AG04449 (cell line): Measurements from ENCODE around the gene SH2D3C.
A peak's percentile ranks its signal among the peaks of the same experiment; 100 is the strongest.

Experiments used
- CTCF ChIA-PET: fragments of 350-600 bp; formaldehyde crosslinking; extraction: SDS; loops from one replicate; lab custom pipeline; 2021; ENCODE audit warnings: antibody characterized with exemption; lab: Yijun Ruan, JAX
- POLR2A ChIA-PET: fragments of 400-600, 350-600 bp; formaldehyde crosslinking; extraction: SDS; loops from one replicate; lab custom pipeline; 2020; ENCODE audit warnings: antibody characterized with exemption, inconsistent platforms; lab: Yijun Ruan, JAX
- DNase-seq: peaks from one replicate; pipeline ENCODE4 v3.0.0-alpha.2; 2010; ENCODE audit warnings: low read depth, low spot score
- H3K4me3 ChIP-seq: 2 replicates; pipeline ENCODE4 v1.5.1; 2011; ENCODE audit warnings: low read depth, mild to moderate bottlenecking, control low read depth, low read length
- CTCF ChIP-seq: IDR thresholded peaks from one replicate; pipeline ENCODE4 v1.5.1; 2011; ENCODE audit warnings: mild to moderate bottlenecking, moderate library complexity, low read length, control low read depth, inconsistent platforms; ENCODE audit not compliant: insufficient read depth; ENCODE audit errors: missing control alignments

The SH2D3C gene

DNA sequence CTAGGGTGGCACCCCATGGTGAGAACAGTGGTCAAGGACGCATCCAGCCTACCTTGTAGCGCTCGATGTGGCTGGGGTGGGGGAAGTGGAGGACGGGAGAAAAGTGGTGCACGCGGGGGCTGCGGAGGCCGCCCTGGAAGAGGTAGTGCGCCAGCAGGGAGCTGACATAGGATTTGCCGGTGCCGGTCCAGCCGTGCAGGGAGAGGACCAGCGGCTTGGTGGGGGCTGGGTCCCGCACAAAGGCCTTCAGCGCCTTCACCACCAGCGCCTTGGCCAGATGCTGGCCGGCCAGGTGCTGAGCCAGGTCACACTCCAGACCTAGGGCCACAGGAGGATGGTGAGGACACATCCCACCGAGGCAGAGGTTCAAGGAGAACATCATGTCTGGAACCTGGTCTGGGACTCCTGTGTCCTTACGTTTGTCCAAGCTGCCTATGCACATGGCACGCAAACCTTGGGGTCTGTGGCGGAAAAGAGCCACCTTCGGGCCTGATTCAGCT, 44.2 kb downstream of the SH2D3C start:
- no peak for TF ChIP-seq CTCF
- DNase-seq, result no peak
- POLR2A ChIA-PET, result interaction anchor here (0.7 to 1.6 kb wide), 8 partner anchors 11 to 148 kb away, joined by 3 to 6 read pairs (median 4); partner anchors contain the start of genes PTRH1 and TTC16
- CTCF ChIA-PET, result interaction anchor here (0.7 to 9.5 kb wide), 78 partner anchors 10 to 521 kb away, joined by 3 to 156 read pairs (median 5); partner anchors contain the start of genes CDK9, CFAP157, ENG and FPGS
- H3K4me3 ChIP-seq, result peak overlapping the region; percentile 75

DNA sequence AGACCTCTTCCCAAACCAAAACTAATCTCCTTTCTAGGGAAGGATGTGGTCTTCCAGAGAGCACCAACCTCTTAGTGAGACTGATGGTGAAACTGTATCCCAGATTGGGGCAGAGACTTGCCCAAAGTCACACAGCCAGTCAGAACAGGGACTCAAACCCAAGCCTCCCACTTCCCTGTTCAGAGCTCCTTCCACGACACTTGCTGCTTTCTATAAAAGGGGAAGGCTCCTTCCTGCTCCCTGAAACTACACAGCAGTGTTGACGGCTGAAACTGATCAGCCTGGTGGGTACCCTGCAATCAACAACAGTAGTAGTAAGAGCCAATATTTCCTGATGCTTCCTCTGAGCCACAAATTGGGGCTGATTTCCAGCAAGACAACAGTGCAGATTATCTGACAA, 44.9 kb downstream of the SH2D3C start:
- POLR2A ChIA-PET, result interaction anchor here (1.1 kb wide), 1 partner anchor 120 kb away, joined by 3 read pairs; no protein-coding TSS in a partner anchor
- TF ChIP-seq CTCF, result no peak
- no peak for DNase-seq
- CTCF ChIA-PET, result interaction anchor here (0.9 to 9.5 kb wide), 16 partner anchors 9 to 233 kb away, joined by 3 to 156 read pairs (median 5); partner anchors contain the start of gene STXBP1
- no peak overlapping the region for H3K4me3 ChIP-seq

GRCh38 chr9:127732444-127732843, 46.0 kb downstream of the SH2D3C start:
- no peak for TF ChIP-seq CTCF
- no peak for DNase-seq
- ChIA-PET POLR2A (no interaction called here), CTCF (interaction anchor here (1.0 to 3.8 kb wide), 6 partner anchors 8 to 189 kb away, joined by 3 to 69 read pairs (median 8); no protein-coding TSS in a partner anchor)
- H3K4me3 ChIP-seq, result no peak overlapping the region

- POLR2A ChIA-PET, result interaction anchor here (0.5 kb wide), 1 partner anchor 46 kb away, joined by 8 read pairs; no protein-coding TSS in a partner anchor
- CTCF ChIA-PET, result interaction anchor here (0.7 to 2.9 kb wide), 7 partner anchors 12 to 188 kb away, joined by 3 to 24 read pairs (median 4); no protein-coding TSS in a partner anchor
- TF ChIP-seq CTCF, result no peak
- DNase-seq, result no peak
- no peak overlapping the region for H3K4me3 ChIP-seq
Measured at GRCh38 chr9:127731938-127732337, 46.5 kb downstream of the SH2D3C start.

- ChIA-PET CTCF (interaction anchor here (0.7 to 2.9 kb wide), 7 partner anchors 9 to 189 kb away, joined by 3 to 24 read pairs (median 4); no protein-coding TSS in a partner anchor), POLR2A (interaction anchor here (0.6 kb wide), 1 partner anchor 20 kb away, joined by 3 read pairs; no protein-coding TSS in a partner anchor)
- no peak for DNase-seq
- H3K4me3 ChIP-seq, result no peak overlapping the region
- TF ChIP-seq CTCF, result no peak
Measured at GRCh38 chr9:127730799-127731410, 47.6 kb downstream of the SH2D3C start.

GRCh38 chr9:127730262-127730661, 48.2 kb downstream of the SH2D3C start:
- no peak overlapping the region for H3K4me3 ChIP-seq
- TF ChIP-seq CTCF, result no peak
- ChIA-PET CTCF (interaction anchor here (1.5 to 2.8 kb wide), 3 partner anchors 10 to 140 kb away, joined by 3 to 9 read pairs (median 7); no protein-coding TSS in a partner anchor), POLR2A (interaction anchor here (0.6 kb wide), 1 partner anchor 19 kb away, joined by 3 read pairs; no protein-coding TSS in a partner anchor)
- DNase-seq, result no peak
